ENCODE results near the gene EEPD1. TPM values are rescaled to one million over a fixed set of nuclear protein-coding genes. Genes with fewer than 3 reads are reported as not detected.

EEPD1 gene
- total RNA-seq, 1 donor: 5.2 TPM

GRCh38 chr7:36264123-36264801, 111.2 kb downstream of the EEPD1 start:
- DNase-seq (ENCODE audit: low read depth): peak; percentile 38
- H3K4me3 ChIP-seq (ENCODE audit: low read depth, low read length): no peak overlapping the region
- TF ChIP-seq, protein P1, sequence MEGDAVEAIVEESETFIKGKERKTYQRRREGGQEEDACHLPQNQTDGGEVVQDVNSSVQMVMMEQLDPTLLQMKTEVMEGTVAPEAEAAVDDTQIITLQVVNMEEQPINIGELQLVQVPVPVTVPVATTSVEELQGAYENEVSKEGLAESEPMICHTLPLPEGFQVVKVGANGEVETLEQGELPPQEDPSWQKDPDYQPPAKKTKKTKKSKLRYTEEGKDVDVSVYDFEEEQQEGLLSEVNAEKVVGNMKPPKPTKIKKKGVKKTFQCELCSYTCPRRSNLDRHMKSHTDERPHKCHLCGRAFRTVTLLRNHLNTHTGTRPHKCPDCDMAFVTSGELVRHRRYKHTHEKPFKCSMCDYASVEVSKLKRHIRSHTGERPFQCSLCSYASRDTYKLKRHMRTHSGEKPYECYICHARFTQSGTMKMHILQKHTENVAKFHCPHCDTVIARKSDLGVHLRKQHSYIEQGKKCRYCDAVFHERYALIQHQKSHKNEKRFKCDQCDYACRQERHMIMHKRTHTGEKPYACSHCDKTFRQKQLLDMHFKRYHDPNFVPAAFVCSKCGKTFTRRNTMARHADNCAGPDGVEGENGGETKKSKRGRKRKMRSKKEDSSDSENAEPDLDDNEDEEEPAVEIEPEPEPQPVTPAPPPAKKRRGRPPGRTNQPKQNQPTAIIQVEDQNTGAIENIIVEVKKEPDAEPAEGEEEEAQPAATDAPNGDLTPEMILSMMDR (IDR thresholded peaks at IDR 0.05; ENCODE audit: insufficient read depth, low read depth, low read length): no peak

DNA sequence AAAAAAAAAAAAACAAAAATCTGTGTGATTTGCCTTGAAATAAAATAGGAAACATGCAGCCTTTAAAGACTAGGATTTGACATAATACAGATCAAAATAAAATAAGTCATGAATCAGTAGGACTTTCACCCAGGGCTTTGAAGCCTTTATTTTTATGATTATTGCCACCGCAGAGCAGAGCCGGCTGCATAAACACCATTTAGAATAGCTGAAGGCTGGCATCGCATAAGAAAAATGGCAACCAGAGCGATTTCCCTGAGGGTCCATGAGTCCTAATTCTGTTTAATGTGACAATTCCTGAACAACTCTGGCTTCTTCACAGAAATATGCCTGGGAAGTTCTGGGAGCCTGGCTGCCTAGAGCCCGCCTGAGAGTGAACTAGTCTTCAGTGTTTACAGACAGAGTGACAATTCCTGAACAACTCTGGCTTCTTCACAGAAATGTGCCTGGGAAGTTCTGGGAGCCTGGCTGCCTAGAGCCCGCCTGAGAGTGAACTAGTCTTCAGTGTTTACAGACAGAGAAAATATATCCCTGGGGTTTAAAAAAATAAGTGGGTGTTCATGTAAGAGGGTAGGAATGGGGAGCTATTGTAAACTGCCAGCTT, 112.0 kb downstream of the EEPD1 start:
- TF ChIP-seq, protein P1 (IDR thresholded peaks at IDR 0.05; ENCODE audit: insufficient read depth, low read depth, low read length): no peak
- DNase-seq (ENCODE audit: low read depth): no peak
- no peak overlapping the region for H3K4me3 ChIP-seq (ENCODE audit: low read depth, low read length)

DNA sequence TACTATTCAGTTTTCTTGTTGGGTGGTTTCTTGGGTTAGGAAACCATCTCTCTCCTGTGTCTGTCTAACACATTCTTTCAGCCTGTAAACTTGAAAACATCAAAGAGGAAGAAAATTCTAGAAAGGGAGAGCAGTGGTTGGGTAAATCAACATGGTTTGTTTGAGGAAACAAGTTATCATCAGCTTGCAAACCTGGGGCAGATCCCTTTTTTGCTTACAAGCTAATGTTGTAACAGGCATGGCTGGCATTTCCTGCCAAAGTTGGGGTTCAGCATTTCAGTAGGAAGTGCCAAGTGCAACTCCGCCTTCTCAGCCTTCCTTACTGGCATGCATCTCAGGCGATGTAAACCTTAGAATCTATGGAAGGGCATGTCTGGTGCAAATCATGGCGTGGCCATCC, 112.6 kb downstream of the EEPD1 start:
- TF ChIP-seq, protein P1 (IDR thresholded peaks at IDR 0.05; ENCODE audit: insufficient read depth, low read depth, low read length): no peak
- peak; percentile 30 for DNase-seq (ENCODE audit: low read depth)
- H3K4me3 ChIP-seq (ENCODE audit: low read depth, low read length): no peak overlapping the region

DNA sequence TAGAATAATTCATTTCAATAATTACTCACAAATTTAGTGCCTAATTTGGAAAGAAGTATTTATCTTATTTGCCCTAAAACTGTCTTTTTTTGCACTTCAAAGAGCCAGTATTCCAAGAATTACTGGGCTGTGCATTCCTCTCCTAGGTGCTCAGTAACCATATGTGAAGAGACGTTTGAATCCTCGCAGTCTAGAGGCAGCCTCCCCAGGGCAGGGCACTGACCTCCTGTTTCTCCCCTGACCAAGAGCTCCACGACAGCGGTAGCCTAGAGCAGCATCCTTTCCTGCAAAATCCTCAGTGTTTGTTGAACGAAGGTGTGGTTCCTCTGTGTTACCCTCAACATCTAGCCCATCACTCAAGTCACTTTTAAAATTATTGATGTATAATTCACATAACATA, 113.1 kb downstream of the EEPD1 start:
- no peak overlapping the region for H3K4me3 ChIP-seq (ENCODE audit: low read depth, low read length)
- DNase-seq (ENCODE audit: low read depth): no peak
- TF ChIP-seq, protein P1 (IDR thresholded peaks at IDR 0.05; ENCODE audit: insufficient read depth, low read depth, low read length): no peak

- H3K4me3 ChIP-seq (ENCODE audit: low read depth, low read length): no peak overlapping the region
- DNase-seq (ENCODE audit: low read depth): no peak
- TF ChIP-seq, protein P1 (IDR thresholded peaks at IDR 0.05; ENCODE audit: insufficient read depth, low read depth, low read length): no peak
Measured at GRCh38 chr7:36266683-36267082, 113.6 kb downstream of the EEPD1 start.

- TF ChIP-seq, protein P1 (IDR thresholded peaks at IDR 0.05; ENCODE audit: insufficient read depth, low read depth, low read length): no peak
- no peak for DNase-seq (ENCODE audit: low read depth)
- H3K4me3 ChIP-seq (ENCODE audit: low read depth, low read length): no peak overlapping the region
Measured at GRCh38 chr7:36272211-36272566, 119.1 kb downstream of the EEPD1 start.

All from fibroblast of villous mesenchyme (primary cell).